ENCODE results near the gene PPP1R11.

DNA sequence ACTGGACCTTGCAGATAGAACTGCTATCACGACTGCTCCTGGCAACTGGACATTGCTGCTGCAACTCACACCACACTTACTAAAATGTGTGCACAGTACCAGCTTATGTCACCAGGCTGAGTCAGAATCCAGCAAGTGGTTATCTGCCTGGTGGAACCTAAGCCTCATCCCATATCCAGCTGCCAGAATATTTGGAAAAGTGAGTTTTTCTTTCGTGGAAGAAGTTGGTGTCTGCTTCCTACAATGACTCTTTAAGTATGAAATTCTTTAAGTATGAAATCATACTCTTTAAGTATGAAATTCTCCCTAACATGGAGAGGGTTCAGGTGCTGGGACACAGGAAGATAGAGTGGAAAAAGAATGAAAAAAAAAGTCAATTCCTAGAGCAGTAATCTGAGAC lies 22.4 kb upstream of the PPP1R11 start:
- TF ChIP-seq, protein P1, sequence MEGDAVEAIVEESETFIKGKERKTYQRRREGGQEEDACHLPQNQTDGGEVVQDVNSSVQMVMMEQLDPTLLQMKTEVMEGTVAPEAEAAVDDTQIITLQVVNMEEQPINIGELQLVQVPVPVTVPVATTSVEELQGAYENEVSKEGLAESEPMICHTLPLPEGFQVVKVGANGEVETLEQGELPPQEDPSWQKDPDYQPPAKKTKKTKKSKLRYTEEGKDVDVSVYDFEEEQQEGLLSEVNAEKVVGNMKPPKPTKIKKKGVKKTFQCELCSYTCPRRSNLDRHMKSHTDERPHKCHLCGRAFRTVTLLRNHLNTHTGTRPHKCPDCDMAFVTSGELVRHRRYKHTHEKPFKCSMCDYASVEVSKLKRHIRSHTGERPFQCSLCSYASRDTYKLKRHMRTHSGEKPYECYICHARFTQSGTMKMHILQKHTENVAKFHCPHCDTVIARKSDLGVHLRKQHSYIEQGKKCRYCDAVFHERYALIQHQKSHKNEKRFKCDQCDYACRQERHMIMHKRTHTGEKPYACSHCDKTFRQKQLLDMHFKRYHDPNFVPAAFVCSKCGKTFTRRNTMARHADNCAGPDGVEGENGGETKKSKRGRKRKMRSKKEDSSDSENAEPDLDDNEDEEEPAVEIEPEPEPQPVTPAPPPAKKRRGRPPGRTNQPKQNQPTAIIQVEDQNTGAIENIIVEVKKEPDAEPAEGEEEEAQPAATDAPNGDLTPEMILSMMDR (conservative IDR thresholded peaks at IDR 0.05; ENCODE audit: low read length), result no peak
- no peak for TF ChIP-seq EZH2phosphoT487 (IDR thresholded peaks at IDR 0.05; ENCODE audit: borderline replicate concordance)
